IMR-90 (cell line): Measurements from ENCODE around the gene KCNMB3. TPM values are rescaled to one million over a fixed set of nuclear protein-coding genes. Genes with fewer than 3 reads are reported as not detected.

Experiments used
- ATAC-seq: fragments of 200-7000 bp; cut with Tn5 transposase; 2 replicates; pipeline ENCODE4 v1.9.1; 2020; ENCODE audit warnings: low read depth, mild to moderate bottlenecking, moderate library complexity
- BruUV-seq: library from RNA; stranded (reverse); fragments of 400-500 nt; replicated peaks from 2 replicates; lab custom pipeline; 2021; lab: Mats Ljungman, UMichigan
- CTCF ChIA-PET: fragments of 300-600 bp; formaldehyde crosslinking; extraction: SDS; loops from one replicate; lab custom pipeline; 2021; ENCODE audit warnings: antibody characterized with exemption; lab: Yijun Ruan, JAX
- POLR2A ChIA-PET: fragments of 300-600 bp; sonication (Branson Sonifier 250); formaldehyde crosslinking; loops from one replicate; lab custom pipeline; 2022; ENCODE audit warnings: antibody characterized with exemption; ENCODE audit not compliant: unreplicated experiment; lab: Charles Lee
- DNase-seq: peaks from one replicate; pipeline ENCODE4 v3.0.0; 2013
- H2AFZ ChIP-seq: replicated peaks from 2 replicates; pipeline ENCODE3; 2013; ENCODE audit warnings: low read length, mild to moderate bottlenecking; ENCODE audit not compliant: poor library complexity
- H2AK5ac ChIP-seq: 2 replicates; pipeline ENCODE4 v1.6.1; 2013; ENCODE audit warnings: low read depth, low read length, inconsistent platforms
- H2AK9ac ChIP-seq: replicated peaks from 2 replicates; pipeline ENCODE3; 2013; ENCODE audit warnings: mild to moderate bottlenecking, low read depth, low read length, moderate library complexity; ENCODE audit not compliant: poor library complexity
- H2BK120ac ChIP-seq: 2 replicates; pipeline ENCODE4 v1.6.1; 2013; ENCODE audit warnings: low read depth, low read length, inconsistent platforms
- H2BK15ac ChIP-seq: 3 replicates; pipeline ENCODE4 v1.6.1; 2013; ENCODE audit warnings: low read depth, low read length, inconsistent platforms
- H2BK20ac ChIP-seq: 2 replicates; pipeline ENCODE4 v1.6.1; 2013; ENCODE audit warnings: low read depth, mild to moderate bottlenecking, inconsistent platforms, low read length, moderate library complexity
- H2BK5ac ChIP-seq: 2 replicates; pipeline ENCODE4 v1.6.1; 2013; ENCODE audit warnings: mild to moderate bottlenecking, low read depth, low read length, inconsistent platforms; ENCODE audit not compliant: poor library complexity, severe bottlenecking
- H3K14ac ChIP-seq: replicated peaks from 2 replicates; pipeline ENCODE4 v1.6.1; 2013; ENCODE audit warnings: low read depth, low read length, inconsistent platforms
- H3K18ac ChIP-seq: 2 replicates; pipeline ENCODE4 v1.6.1; 2013; ENCODE audit warnings: low read depth, low read length, control low read depth
- H3K23ac ChIP-seq: 2 replicates; pipeline ENCODE4 v1.6.1; 2013; ENCODE audit warnings: low read depth, low read length, inconsistent platforms
- H3K27ac ChIP-seq: 2 replicates; pipeline ENCODE4 v1.5.1; 2013; ENCODE audit warnings: mild to moderate bottlenecking, control low read depth, low read length; ENCODE audit not compliant: insufficient read depth
- H3K27me3 ChIP-seq: 2 replicates; pipeline ENCODE4 v1.6.1; 2013; ENCODE audit warnings: low read length; ENCODE audit not compliant: control insufficient read depth, insufficient read depth
- H3K36me3 ChIP-seq: 2 replicates; pipeline ENCODE4 v1.6.1; 2013; ENCODE audit warnings: low read length, mixed read lengths; ENCODE audit not compliant: control insufficient read depth, insufficient read depth
- H3K4ac ChIP-seq: 2 replicates; pipeline ENCODE4 v1.6.1; 2013; ENCODE audit warnings: low read depth, low read length, inconsistent platforms
- H3K4me1 ChIP-seq: 2 replicates; pipeline ENCODE4 v1.6.1; 2013; ENCODE audit warnings: low read length, mixed read lengths; ENCODE audit not compliant: control insufficient read depth, insufficient read depth
- H3K4me2 ChIP-seq: 2 replicates; pipeline ENCODE4 v1.6.1; 2013; ENCODE audit warnings: low read depth, mild to moderate bottlenecking, control low read depth, low read length, moderate library complexity
- H3K4me3 ChIP-seq: 2 replicates; pipeline ENCODE4 v1.5.1; 2013; ENCODE audit warnings: low read depth, mild to moderate bottlenecking, control low read depth, low read length, moderate library complexity; ENCODE audit not compliant: insufficient read depth
- H3K56ac ChIP-seq: 2 replicates; pipeline ENCODE4 v1.6.1; 2013; ENCODE audit warnings: low read length, inconsistent platforms; ENCODE audit not compliant: insufficient read depth; ENCODE audit errors: extremely low read depth
- H3K79me1 ChIP-seq, 2 experiments: 2 replicates each; pipeline ENCODE4 v1.6.1; 2013; ENCODE audit warnings: low read length in 2 of 2, inconsistent platforms in 1 of 2, low read depth in 1 of 2
- H3K9ac ChIP-seq: 2 replicates; pipeline ENCODE4 v1.6.1; 2013; ENCODE audit warnings: low read depth, low read length, control low read depth
- H3K9me1 ChIP-seq: 2 replicates; pipeline ENCODE4 v1.6.1; 2013; ENCODE audit warnings: low read length, inconsistent platforms; ENCODE audit not compliant: insufficient read depth
- H3K9me3 ChIP-seq: 2 replicates; pipeline ENCODE4 v1.6.1; 2013; ENCODE audit warnings: low read length; ENCODE audit not compliant: control insufficient read depth, insufficient read depth
- H4K20me1 ChIP-seq: 2 replicates; pipeline ENCODE4 v1.6.1; 2013; ENCODE audit warnings: low read length, inconsistent platforms; ENCODE audit not compliant: insufficient read depth
- H4K5ac ChIP-seq: 2 replicates; pipeline ENCODE4 v1.6.1; 2013; ENCODE audit warnings: mild to moderate bottlenecking, low read depth, low read length, control low read depth
- H4K8ac ChIP-seq, 2 experiments: 2 replicates each; pipeline ENCODE4 v1.6.1; 2013; ENCODE audit warnings: low read depth in 2 of 2, low read length in 2 of 2, control low read depth in 1 of 2, inconsistent platforms in 1 of 2
- H4K91ac ChIP-seq: 2 replicates; pipeline ENCODE4 v1.6.1; 2013; ENCODE audit warnings: low read depth, low read length, inconsistent platforms; ENCODE audit not compliant: insufficient read depth
- BHLHE40 ChIP-seq: fragments of 150-350 bp; IDR thresholded peaks from 2 replicates; pipeline ENCODE4 v1.6.1; 2016; ENCODE audit warnings: mild to moderate bottlenecking, low read depth, low read length
- CEBPB ChIP-seq: IDR thresholded peaks from 2 replicates; pipeline ENCODE4 v1.6.1; 2012; ENCODE audit warnings: low read depth, low read length, improper control_type of control experiment
- CHD1 ChIP-seq: IDR thresholded peaks from 2 replicates; pipeline ENCODE4 v1.6.1; 2012; ENCODE audit warnings: low read depth, low read length, improper control_type of control experiment
- CTCF ChIP-seq: conservative IDR thresholded peaks from 2 replicates; pipeline ENCODE4 v1.5.1; 2012; ENCODE audit warnings: mild to moderate bottlenecking, low read depth, low read length, improper control_type of control experiment
- ELK1 ChIP-seq: fragments of 150-350 bp; IDR thresholded peaks from 2 replicates; pipeline ENCODE4 v1.6.1; 2016; ENCODE audit warnings: low read depth, mild to moderate bottlenecking, low read length, moderate library complexity, borderline replicate concordance
- FOS ChIP-seq: fragments of 150-350 bp; IDR thresholded peaks from 2 replicates; pipeline ENCODE4 v1.6.1; 2016; ENCODE audit warnings: low read depth, low read length
- MAFK ChIP-seq: IDR thresholded peaks from 2 replicates; pipeline ENCODE4 v1.6.1; 2012; ENCODE audit warnings: low read depth, low read length, improper control_type of control experiment
- MAZ ChIP-seq: IDR thresholded peaks from 2 replicates; pipeline ENCODE4 v1.6.1; 2012; ENCODE audit warnings: low read depth, mild to moderate bottlenecking, low read length, improper control_type of control experiment, moderate library complexity, borderline replicate concordance
- MXI1 ChIP-seq: IDR thresholded peaks from 2 replicates; pipeline ENCODE4 v1.6.1; 2012; ENCODE audit warnings: low read depth, mild to moderate bottlenecking, low read length, moderate library complexity, borderline replicate concordance
- NFE2L2 ChIP-seq: fragments of 150-350 bp; IDR thresholded peaks from 2 replicates; pipeline ENCODE4 v1.6.1; 2016; ENCODE audit warnings: low read depth, mild to moderate bottlenecking, low read length
- POLR2A ChIP-seq: IDR thresholded peaks from 2 replicates; pipeline ENCODE4 v1.6.1; 2012; ENCODE audit warnings: mild to moderate bottlenecking, low read depth, low read length
- RAD21 ChIP-seq: IDR thresholded peaks from 2 replicates; pipeline ENCODE4 v1.6.1; 2012; ENCODE audit warnings: low read length, improper control_type of control experiment
- RCOR1 ChIP-seq: IDR thresholded peaks from 2 replicates; pipeline ENCODE4 v1.6.1; 2012; ENCODE audit warnings: mild to moderate bottlenecking, low read length, improper control_type of control experiment; ENCODE audit not compliant: insufficient replicate concordance
- RFX5 ChIP-seq: IDR thresholded peaks from 2 replicates; pipeline ENCODE4 v1.8.0; 2012; ENCODE audit warnings: low read depth, mild to moderate bottlenecking, low read length, moderate library complexity
- SMC3 ChIP-seq: fragments of 150-350 bp; IDR thresholded peaks from 2 replicates; pipeline ENCODE4 v1.6.1; 2016; ENCODE audit warnings: low read depth, mild to moderate bottlenecking, antibody characterized with exemption, low read length, moderate library complexity
- USF2 ChIP-seq: fragments of 150-350 bp; IDR thresholded peaks from 2 replicates; pipeline ENCODE4 v1.6.1; 2017; ENCODE audit warnings: mild to moderate bottlenecking, antibody characterized with exemption, low read length, low read depth
- WGBS, 2 experiments: methylation state at CpG; one replicate each; pipeline versions ENCODE4 v1.1.5 to v1.1.7; 2013; ENCODE audit warnings: missing lambda C conversion rate in 2 of 2; ENCODE audit not compliant: insufficient read length in 1 of 2; ENCODE audit errors: extremely low coverage in 2 of 2; 5-methylcytosine and 5-hydroxymethylcytosine counted together
- dilution Hi-C: fragments of 300-500 bp; cut with HindIII; formaldehyde crosslinking; loops from one replicate; pipeline ENCODE4 v1.14.3; 2018; ENCODE audit warnings: low sequenced_read_pairs; ENCODE audit not compliant: unreplicated experiment
- in situ Hi-C: fragments of 300-500 bp; cut with MboI; formaldehyde crosslinking; loops from 3 replicates; pipeline ENCODE4 v1.14.3; 2019; ENCODE audit warnings: low sequenced_read_pairs, inconsistent platforms, mixed read lengths
- intact Hi-C: fragments of 100-400 bp; cut with micrococcal nuclease; formaldehyde crosslinking; loops from 2 replicates; pipeline ENCODE4 v1.10.0; 2022
- polyA plus RNA-seq, 3 experiments: library from polyadenylated mRNA; depleted of rRNA; stranded (reverse); fragments of >200 nt; gene quantifications; 2 replicates each; pipeline ENCODE4 v1.2.3, GENCODE V29; 2012; ENCODE audit warnings: low replicate concordance in 1 of 3
- total RNA-seq: library from RNA; depleted of rRNA; stranded (reverse); fragments of >200 nt; gene quantifications from 2 replicates; pipeline ENCODE4 v1.2.3, GENCODE V29; 2012

The KCNMB3 gene
- total and polyA plus RNA-seq, 2 of the 4 experiments (the other 2 are of a cell fraction): 0.72 to 1.2 TPM

DNA sequence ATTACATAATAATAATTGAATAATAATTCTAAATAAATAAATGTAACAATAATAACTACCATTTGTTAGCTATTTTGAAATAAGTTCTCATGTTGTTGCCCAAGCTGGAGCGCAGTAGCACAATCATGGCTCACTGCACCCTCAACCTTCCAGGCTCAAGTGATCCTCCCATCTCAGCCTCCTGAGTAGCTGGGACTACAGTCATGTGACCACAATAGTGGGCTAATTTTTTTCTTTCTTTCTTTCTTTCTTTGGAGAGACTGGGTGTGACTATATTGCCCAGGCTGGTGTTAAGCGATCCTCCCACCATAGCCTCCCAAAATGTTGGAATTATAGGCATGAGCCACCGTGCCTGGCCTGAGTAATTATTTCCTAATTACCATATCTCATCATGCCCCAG, 30.9 kb upstream of the KCNMB3 start:
- Histone ChIP-seq H3K79me1 (no peaks in the 10 kb centered on the region), H3K9me3 (no peaks in the 10 kb centered on the region), H2BK5ac (no peak overlapping the region), H3K4me2 (no peak overlapping the region), H3K4ac (no peak overlapping the region), H2AK5ac (no peak overlapping the region), H3K9ac (no peak overlapping the region), H3K23ac (no peak overlapping the region), H3K14ac (no peak overlapping the region), H3K18ac (no peak overlapping the region), H3K27ac (no peak overlapping the region), H4K5ac (no peak overlapping the region), H4K8ac (no peak overlapping the region), H3K27me3 (peaks cover 2% of the 10 kb centered on the region; the same call in 1 of the 2 replicates), H2BK120ac (no peak overlapping the region), H2AFZ (no peak overlapping the region), H3K9me1 (no peaks in the 10 kb centered on the region), H2BK20ac (no peak overlapping the region), H3K4me3 (no peak overlapping the region), H3K36me3 (no peaks in the 10 kb centered on the region), H2BK15ac (no peak overlapping the region), H3K4me1 (no peaks in the 10 kb centered on the region), H3K56ac (no peak overlapping the region), H4K91ac (no peak overlapping the region), H4K20me1 (no peaks in the 10 kb centered on the region), H2AK9ac (no peak overlapping the region)
- no peak for DNase-seq
- intact Hi-C loops (no loop called here), in situ Hi-C loops (no loop called here), dilution Hi-C loops (loop anchor here (25.0 kb wide), 1 partner anchor 170 kb away; no protein-coding TSS in a partner anchor)
- BruUV-seq: no TSS peak
- WGBS, 2 experiments: no CpG with 5 or more reads among the region's 3 CpGs
- TF ChIP-seq CHD1 (no peak), POLR2A (no peak), NFE2L2 (no peak), CEBPB (no peak), SMC3 (no peak), RCOR1 (no peak), FOS (no peak), MAFK (no peak), MXI1 (no peak), BHLHE40 (no peak), MAZ (no peak), USF2 (no peak), CTCF (no peak), RAD21 (no peak), ELK1 (no peak), RFX5 (no peak)
- ATAC-seq: no peak
- ChIA-PET CTCF (no interaction called here), POLR2A (no interaction called here)
